Thoracic aorta (tissue), 2 donors: ENCODE data around the gene BCL11B. TPM values are rescaled to one million over a fixed set of nuclear protein-coding genes. Genes with fewer than 3 reads are reported as not detected.

Source experiments
- ATAC-seq: fragments of 150-250 bp; one replicate; pipeline ENCODE4 v1.8.0; 2017; ENCODE audit warnings: low read depth; ENCODE audit not compliant: insufficient number of reproducible peaks, low FRiP score
- DNase-seq: peaks from one replicate; pipeline ENCODE4 v3.0.0-alpha.2; 2020; ENCODE audit warnings: low spot score
- H3K27ac ChIP-seq, 2 donors: fragments of 200-600 bp; sonication (generic); 1 replicate in 1 of 2; 2 replicates in 1 of 2; pipeline ENCODE4 v1.5.1; 2016; ENCODE audit warnings: mild to moderate bottlenecking in 2 of 2, moderate library complexity in 2 of 2
- H3K27me3 ChIP-seq: fragments of 200-600 bp; sonication (generic); replicated peaks from 2 replicates; pipeline ENCODE4 v1.6.0; 2016; ENCODE audit warnings: mild to moderate bottlenecking; ENCODE audit not compliant: insufficient read depth
- H3K36me3 ChIP-seq: fragments of 200-600 bp; sonication (generic); one replicate; pipeline ENCODE4 v1.5.1; 2016
- H3K4me1 ChIP-seq, 2 donors: fragments of 200-600 bp; sonication (generic); 1 replicate in 1 of 2; 2 replicates in 1 of 2; pipeline versions ENCODE4 v1.5.1 to v1.6.0; 2016; ENCODE audit warnings: low read depth in 2 of 2, mild to moderate bottlenecking in 1 of 2; ENCODE audit not compliant: control insufficient read depth in 1 of 2
- H3K4me3 ChIP-seq: fragments of 200-600 bp; sonication (generic); 2 replicates; pipeline ENCODE4 v1.5.1; 2016; ENCODE audit warnings: mild to moderate bottlenecking
- H3K9me3 ChIP-seq: fragments of 200-600 bp; sonication (generic); 2 replicates; pipeline ENCODE4 v1.5.1; 2016
- total RNA-seq, 2 donors: library from RNA; depleted of rRNA; stranded (reverse); fragments of >200 nt; gene quantifications; one replicate each; pipeline versions ENCODE4 v1.1.0 to v1.2.3, GENCODE V29; 2016
- TF ChIP-seq, protein P1 (sequence below): fragments of 200-600 bp; sonication (generic); IDR thresholded peaks from one replicate; pipeline ENCODE4 v1.5.1; 2019; ENCODE audit warnings: antibody characterized with exemption

BCL11B gene
- total RNA-seq, 2 donors from 2014 or later, result 0.92 to 6.2 TPM

DNA sequence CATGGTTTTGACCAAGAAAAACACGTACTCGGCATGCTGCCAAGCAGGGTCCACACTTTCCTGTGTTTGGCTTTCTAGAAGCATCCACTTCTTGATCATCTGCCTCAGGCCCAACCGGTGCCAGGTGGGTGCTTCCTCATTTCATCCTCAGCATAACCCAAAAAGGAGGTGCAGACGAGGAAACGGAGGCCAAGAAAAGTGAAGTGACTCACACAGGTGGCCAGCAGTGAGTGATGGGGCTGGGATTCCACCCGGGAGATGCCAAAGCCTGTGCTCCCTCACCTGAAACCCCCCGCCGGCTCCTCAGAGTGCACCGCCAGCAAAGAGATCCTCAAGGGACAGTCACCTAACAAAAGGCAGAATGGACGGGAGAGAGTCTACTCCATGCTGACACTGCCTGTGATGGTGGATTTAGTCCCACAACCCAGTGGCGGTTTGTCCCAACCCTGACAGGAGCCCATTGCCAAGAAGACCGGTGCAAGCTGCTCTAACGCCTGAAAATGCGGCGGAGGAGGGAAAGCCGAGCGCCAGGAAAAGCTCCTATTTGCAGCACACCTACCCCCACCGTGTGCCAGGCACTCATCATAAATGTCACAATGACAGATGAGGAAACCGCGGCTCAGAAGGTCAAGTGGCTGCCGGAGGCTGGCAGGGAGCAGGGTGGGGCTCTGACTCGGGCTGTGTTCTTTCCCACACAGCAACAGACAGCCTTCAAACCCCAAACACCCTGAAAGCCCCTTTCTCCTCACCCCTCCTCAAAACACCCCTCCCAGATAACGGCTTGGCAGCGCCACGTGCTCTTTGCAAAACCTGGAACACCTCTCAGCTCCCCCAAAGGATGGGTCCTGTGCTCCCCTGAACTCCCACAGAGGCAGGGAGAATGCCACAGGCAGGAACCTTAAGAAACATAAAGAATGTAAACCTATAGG is 18.8 kb downstream of the BCL11B start:
- ATAC-seq, result no peak
- H3K36me3 ChIP-seq, result no peaks in the 10 kb centered on the region
- no peaks in the 10 kb centered on the region for H3K27me3 ChIP-seq
- H3K4me1 ChIP-seq, result peaks cover 0 to 7% of the 10 kb centered on the region in 2 donors
- no peaks in the 10 kb centered on the region for H3K9me3 ChIP-seq
- H3K4me3 ChIP-seq, result no peak overlapping the region
- DNase-seq, result no peak
- H3K27ac ChIP-seq, result no peak overlapping the region
- TF ChIP-seq, protein P1, sequence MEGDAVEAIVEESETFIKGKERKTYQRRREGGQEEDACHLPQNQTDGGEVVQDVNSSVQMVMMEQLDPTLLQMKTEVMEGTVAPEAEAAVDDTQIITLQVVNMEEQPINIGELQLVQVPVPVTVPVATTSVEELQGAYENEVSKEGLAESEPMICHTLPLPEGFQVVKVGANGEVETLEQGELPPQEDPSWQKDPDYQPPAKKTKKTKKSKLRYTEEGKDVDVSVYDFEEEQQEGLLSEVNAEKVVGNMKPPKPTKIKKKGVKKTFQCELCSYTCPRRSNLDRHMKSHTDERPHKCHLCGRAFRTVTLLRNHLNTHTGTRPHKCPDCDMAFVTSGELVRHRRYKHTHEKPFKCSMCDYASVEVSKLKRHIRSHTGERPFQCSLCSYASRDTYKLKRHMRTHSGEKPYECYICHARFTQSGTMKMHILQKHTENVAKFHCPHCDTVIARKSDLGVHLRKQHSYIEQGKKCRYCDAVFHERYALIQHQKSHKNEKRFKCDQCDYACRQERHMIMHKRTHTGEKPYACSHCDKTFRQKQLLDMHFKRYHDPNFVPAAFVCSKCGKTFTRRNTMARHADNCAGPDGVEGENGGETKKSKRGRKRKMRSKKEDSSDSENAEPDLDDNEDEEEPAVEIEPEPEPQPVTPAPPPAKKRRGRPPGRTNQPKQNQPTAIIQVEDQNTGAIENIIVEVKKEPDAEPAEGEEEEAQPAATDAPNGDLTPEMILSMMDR, result no peak

DNA sequence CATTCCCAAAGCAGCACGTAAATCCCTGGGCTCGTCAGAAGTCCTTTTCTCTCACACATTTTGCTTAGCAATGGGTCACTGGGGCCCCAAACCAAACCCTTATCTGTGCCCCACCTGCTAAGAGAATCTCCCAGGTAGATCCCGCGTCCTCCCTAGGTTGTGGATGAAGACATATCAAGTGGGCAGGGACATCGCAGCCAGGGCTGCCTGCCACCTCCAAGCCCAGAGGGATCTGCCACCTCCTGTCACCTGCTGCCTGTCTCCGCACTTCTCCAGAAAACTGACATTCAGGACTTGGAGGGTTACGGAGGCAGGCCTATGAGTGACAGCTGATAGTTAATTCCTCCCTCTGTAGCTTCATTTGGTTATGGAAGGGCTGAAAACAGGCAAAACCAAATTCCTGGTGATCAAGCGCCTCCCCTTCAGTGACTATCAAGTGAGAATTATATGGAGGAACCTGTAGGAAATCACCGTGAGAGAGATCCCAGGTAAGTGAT is 19.5 kb downstream of the BCL11B start:
- H3K36me3 ChIP-seq, result no peaks in the 10 kb centered on the region
- TF ChIP-seq, protein P1, result no peak
- ATAC-seq, result no peak
- H3K27me3 ChIP-seq, result peaks cover 4% of the 10 kb centered on the region
- H3K27ac ChIP-seq, result no peak overlapping the region
- peaks cover 0 to 7% of the 10 kb centered on the region in 2 donors for H3K4me1 ChIP-seq
- no peaks in the 10 kb centered on the region for H3K9me3 ChIP-seq
- no peak overlapping the region for H3K4me3 ChIP-seq
- no peak for DNase-seq

DNA sequence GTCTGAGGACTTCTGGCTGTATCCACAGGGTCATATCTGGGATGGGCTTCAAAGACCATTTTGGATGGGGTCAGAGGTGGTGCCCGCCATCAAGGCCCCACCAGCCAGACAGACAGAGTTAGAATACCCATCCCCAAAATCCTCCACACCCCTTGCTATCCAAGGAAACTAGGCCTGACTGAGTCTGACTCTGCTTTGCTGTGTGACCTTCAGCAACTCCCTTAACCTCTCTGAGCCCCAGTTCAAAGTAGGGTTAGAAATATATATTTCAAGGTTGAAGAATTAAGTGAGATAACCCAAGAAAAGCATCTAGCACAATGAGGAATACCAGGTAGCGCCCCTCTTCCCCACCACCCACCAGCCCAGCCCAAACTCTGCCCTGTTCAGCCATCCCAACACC is 20.3 kb downstream of the BCL11B start:
- Histone ChIP-seq H3K9me3 (no peaks in the 10 kb centered on the region), H3K4me1 (peaks cover 0 to 8% of the 10 kb centered on the region in 2 donors), H3K36me3 (no peaks in the 10 kb centered on the region), H3K4me3 (no peak overlapping the region), H3K27ac (no peak overlapping the region), H3K27me3 (peaks cover 5% of the 10 kb centered on the region)
- TF ChIP-seq, protein P1, result no peak
- ATAC-seq, result no peak
- no peak for DNase-seq

DNA sequence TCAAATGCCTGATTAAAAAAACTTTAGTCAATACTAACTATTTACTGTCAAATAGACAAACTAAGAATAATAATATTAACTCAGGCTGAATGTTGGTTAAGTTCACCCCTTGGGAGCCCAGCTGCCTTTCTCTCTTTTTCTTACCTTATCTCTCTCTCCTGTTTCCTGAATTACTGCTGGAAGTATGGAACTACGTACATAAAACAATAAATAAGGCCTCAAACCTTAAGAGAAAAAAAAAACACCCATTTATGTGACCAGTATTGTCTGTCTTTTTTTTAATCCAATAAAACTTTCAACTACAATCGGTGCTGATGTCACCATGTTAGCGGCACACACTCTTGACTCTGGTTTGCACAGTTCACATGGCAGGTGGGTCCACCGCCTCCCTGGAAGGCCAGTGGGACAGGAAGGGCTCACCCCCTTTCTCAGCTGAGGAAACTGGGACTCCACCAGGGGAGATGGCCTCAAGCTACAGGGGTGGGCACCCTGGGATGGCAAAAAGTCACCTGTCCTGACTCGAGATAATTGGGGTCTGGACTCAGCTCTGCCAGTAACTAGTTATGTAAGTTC is 21.3 kb downstream of the BCL11B start:
- H3K27me3 ChIP-seq, result peaks cover 5% of the 10 kb centered on the region
- ATAC-seq (no peak), DNase-seq (no peak)
- no peaks in the 10 kb centered on the region for H3K9me3 ChIP-seq
- H3K4me1 ChIP-seq, result peaks cover 4 to 18% of the 10 kb centered on the region in 2 donors
- H3K4me3 ChIP-seq, result no peak overlapping the region
- no peaks in the 10 kb centered on the region for H3K36me3 ChIP-seq
- no peak overlapping the region for H3K27ac ChIP-seq
- TF ChIP-seq, protein P1, result no peak

DNA sequence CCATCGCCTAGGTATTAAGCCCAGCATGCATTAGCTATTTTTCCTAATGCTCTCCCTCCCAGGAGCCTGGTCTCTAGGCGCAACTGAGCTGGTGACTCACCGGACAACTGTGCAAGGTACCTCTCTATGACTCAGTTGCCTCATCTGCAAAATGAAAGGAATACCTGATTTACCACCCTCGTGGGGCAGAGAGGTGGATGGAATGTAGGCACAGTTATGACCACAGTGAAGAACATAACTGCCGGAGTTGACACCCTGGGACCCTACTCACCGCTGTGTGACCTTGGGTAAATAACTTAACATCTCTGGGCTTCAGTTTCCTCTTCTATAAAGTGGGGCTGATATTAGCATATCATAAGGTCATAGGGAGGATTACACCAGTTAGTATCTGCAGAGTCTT is 22.6 kb downstream of the BCL11B start:
- Histone ChIP-seq H3K4me1 (peaks cover 4 to 18% of the 10 kb centered on the region in 2 donors), H3K36me3 (no peaks in the 10 kb centered on the region), H3K27me3 (peaks cover 5% of the 10 kb centered on the region), H3K9me3 (no peaks in the 10 kb centered on the region), H3K4me3 (no peak overlapping the region), H3K27ac (no peak overlapping the region)
- TF ChIP-seq, protein P1, result no peak
- DNase-seq, result no peak
- no peak for ATAC-seq
